ENCODE results near the gene ARVCF. TPM values are rescaled to one million over a fixed set of nuclear protein-coding genes. Genes with fewer than 3 reads are reported as not detected.

The ARVCF gene
- total and polyA plus RNA-seq, 9 of the 15 experiments (the other 6 are each of a cell fraction or from before 2014, with no cell fraction given), result 0.03 to 97.4 (median 15.6) TPM

- no peak for TF ChIP-seq PKNOX1 (IDR thresholded peaks at IDR 0.05)
- TF ChIP-seq HNRNPUL1 (IDR thresholded peaks at IDR 0.05; ENCODE audit: low read length), result no peak
- TF ChIP-seq E2F3 (CRISPR knock-in tag; IDR thresholded peaks at IDR 0.05), result 0 out of 2 replicates have a peak, but pooled peaks have one; percentile 11
- TF ChIP-seq CHD1 (IDR thresholded peaks at IDR 0.05; ENCODE audit: low read length), result no peak
- no peak for TF ChIP-seq BDP1 (IDR thresholded peaks at IDR 0.05; ENCODE audit: insufficient read depth, insufficient read length)
- 0 out of 2 replicates have a peak, but pooled peaks have one; percentile 17 for TF ChIP-seq HMGXB4 (CRISPR knock-in tag; IDR thresholded peaks at IDR 0.05)
- TF ChIP-seq BMI1 (IDR thresholded peaks at IDR 0.05; ENCODE audit: low read length), result no peak
- 0 out of 2 replicates have a peak, but pooled peaks have one; percentile 9 for TF ChIP-seq SIN3B (IDR thresholded peaks at IDR 0.05; ENCODE audit: low read depth)
- TF ChIP-seq PHTF2 (CRISPR knock-in tag; IDR thresholded peaks at IDR 0.05), result no peak
- no peak for TF ChIP-seq ZNF551 (CRISPR knock-in tag; IDR thresholded peaks at IDR 0.05)
- no peak for TF ChIP-seq STAT5B (CRISPR knock-in tag; IDR thresholded peaks at IDR 0.05)
- TF ChIP-seq ZNF239 (CRISPR knock-in tag; IDR thresholded peaks at IDR 0.05), result no peak
- no peak for TF ChIP-seq HDAC2 (IDR thresholded peaks at IDR 0.05)
- no peak for TF ChIP-seq POLR2H (tag; IDR thresholded peaks at IDR 0.05; ENCODE audit: low read depth)
- TF ChIP-seq ID3 (CRISPR knock-in tag; IDR thresholded peaks at IDR 0.05), result no peak
- TF ChIP-seq ID3 (tag; IDR thresholded peaks at IDR 0.05), result no peak
- 0 out of 2 replicates have a peak, but pooled peaks have one; percentile 14 for TF ChIP-seq GABPB2 (CRISPR knock-in tag; conservative IDR thresholded peaks at IDR 0.05)
- no peak for TF ChIP-seq NCOA2 (IDR thresholded peaks at IDR 0.05; ENCODE audit: partially characterized antibody in 2 of 2)
- 0 out of 2 replicates have a peak, but pooled peaks have one; percentile 1 for TF ChIP-seq PHF8 (IDR thresholded peaks at IDR 0.05; ENCODE audit: borderline replicate concordance, low read length)
- TF ChIP-seq GABPA (tag; conservative IDR thresholded peaks at IDR 0.05; ENCODE audit: low read depth), result no peak
- 0 out of 4 replicates have a peak, but pooled peaks of 1 of the 2 experiments have one; percentile 9 for TF ChIP-seq SIN3A (IDR thresholded peaks at IDR 0.05; ENCODE audit: borderline replicate concordance in 2 of 2, control insufficient read depth in 1 of 2, low read depth in 2 of 2, low read length in 2 of 2)
- no peak for TF ChIP-seq MAFF (IDR thresholded peaks at IDR 0.05; ENCODE audit: low read length)
- no peak for TF ChIP-seq ZNF354B (CRISPR knock-in tag; IDR thresholded peaks at IDR 0.05)
These were observed 84.0 kb downstream of the ARVCF start (continued) for GRCh38 chr22:19932367-19933206.

Measured in K562 (cell line).